Activated CD4-positive, alpha-beta T cell treated with anti-CD3 and anti-CD28 coated beads, Interleukin-10, Interleukin-2, amounts not matched to agents 100 ng/mL and 50 ng/mL, durations not matched to agents 16 hours and 8 hours (primary cell): ENCODE results near the gene PI16.
"Not testable (repeated sequence)": the region's sequence is repeated elsewhere in the genome, so short reads cannot be mapped to it uniquely, and the experiment has no call there.

ENCODE experiments used
- DNase-seq: peaks from one replicate; pipeline ENCODE4 v3.0.0-alpha.2; 2020

Gene PI16

GRCh38 chr6:36929152-36929551, 25.4 kb upstream of the PI16 start:
- no peak for DNase-seq

DNA sequence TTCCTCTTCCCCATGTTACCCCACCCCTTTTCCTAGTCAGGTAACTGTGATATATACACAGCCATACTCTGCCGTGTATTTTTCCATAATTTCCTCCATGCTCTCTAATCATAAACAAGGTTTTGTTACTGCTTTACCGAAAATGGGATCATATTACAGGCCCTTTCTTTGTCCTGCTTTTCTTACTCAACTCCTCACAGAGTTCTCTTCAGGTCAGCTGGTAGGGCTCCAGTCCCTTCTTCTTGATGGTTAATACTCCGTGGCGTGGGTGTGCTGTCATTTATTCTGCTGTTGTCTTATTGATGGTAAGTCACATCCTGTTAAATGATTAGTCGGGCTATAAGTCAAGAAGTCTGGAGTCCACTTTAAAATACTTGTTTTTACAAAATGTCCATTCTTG, 24.9 kb upstream of the PI16 start:
- no peak for DNase-seq

- no peak for DNase-seq
Measured at GRCh38 chr6:36930483-36930882, 24.1 kb upstream of the PI16 start.

DNA sequence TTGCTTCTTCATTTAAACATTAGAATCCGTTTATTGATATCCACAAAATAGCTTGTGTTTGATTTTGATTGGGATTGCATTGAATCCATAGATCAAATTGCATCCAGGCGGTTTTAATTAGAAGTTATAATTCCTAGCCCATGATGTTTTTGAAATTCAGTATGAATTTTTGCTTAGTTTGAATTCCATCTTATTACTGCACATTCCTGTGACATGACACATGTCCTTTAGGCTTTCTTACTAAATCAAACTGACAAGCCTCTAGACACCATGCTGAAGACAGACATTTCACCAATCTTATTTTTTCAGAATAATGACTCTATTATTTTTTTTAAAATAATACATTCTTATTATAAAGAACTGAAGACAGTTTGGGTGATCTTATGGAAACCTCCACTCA, 21.4 kb upstream of the PI16 start:
- DNase-seq, result no peak

GRCh38 chr6:36933519-36933918, 21.0 kb upstream of the PI16 start:
- DNase-seq, result no peak

GRCh38 chr6:36934901-36935300, 19.6 kb upstream of the PI16 start:
- DNase-seq, result no peak

- DNase-seq, result no peak
Measured at GRCh38 chr6:36936824-36937223, 17.7 kb upstream of the PI16 start.

DNA sequence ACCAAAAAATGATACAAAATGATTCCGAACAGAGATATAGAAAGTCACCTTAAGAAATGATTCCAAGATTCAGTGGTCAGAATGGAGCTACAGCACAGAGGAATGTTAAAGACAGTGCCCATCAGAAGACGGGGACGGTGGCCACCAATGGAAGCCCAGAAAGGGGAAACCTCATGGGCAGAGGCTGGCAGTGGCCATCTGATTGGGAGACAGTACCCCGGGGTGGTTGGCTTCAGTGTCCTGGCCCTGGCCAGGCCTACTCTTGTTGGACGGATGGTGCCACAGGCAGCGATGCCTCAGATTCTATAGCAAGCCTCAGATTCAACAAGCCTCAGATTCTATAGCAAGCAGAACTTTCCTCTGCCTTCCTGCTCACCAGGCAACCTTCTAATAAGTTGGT, 16.6 kb upstream of the PI16 start:
- DNase-seq, result no peak

DNA sequence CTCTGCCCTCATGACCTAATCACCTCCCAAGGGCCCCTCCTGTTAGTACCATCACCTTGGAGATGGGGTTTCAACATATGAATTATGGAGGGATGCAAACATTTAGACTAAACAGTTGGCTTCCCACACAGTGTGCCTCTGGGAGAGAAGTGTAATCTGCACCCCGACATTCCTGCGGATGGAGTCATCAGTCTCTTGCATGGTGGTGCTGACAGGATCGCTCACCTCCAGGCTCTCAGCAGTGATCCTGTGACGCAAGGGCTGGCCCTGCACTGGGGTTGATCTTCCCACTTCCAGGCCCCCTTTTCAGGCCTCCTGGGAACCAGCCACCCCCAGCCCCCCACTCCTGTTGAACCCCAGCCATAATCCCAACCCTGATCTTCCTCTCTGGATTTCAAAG, 16.0 kb upstream of the PI16 start:
- no peak for DNase-seq

DNA sequence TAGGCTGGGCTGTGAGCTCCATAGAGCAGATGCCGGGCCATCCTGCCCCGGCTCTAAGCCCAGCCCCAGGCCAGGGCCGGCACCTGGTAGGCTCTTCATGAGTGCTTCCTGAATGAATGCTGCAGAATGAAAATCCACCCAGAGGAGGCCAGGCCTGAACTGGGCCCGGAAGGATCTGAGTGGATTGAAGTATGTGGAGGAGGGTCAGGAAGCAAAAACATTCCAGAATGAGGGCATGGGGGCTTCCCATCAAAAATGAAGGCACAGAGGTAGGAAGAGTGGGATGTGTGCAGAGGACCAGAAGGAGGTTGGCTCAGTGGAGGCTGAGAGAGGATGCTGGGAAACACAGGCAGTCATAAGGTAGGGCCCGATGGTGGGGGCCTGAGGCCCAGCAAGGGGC, 15.5 kb upstream of the PI16 start:
- DNase-seq, result not testable (repeated sequence)

DNA sequence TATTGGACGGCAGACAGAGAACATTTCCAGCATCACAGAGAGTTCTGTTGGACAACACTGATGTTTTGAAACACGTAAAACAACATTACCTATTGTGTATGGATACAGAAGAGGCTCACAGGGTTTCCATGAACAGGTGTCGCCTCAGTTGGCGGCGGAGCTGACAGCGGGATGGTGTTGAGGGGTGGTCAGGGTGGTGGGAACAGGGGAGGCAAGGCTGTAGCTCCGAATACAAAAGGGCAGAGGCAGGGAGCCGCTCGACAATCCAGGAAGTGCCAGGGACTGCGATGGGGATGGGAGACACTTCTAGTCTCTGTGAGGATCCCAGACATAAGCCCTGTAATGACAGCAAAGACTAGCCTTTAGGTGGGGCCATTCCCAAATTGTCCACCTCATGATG, 14.5 kb upstream of the PI16 start:
- no peak for DNase-seq

GRCh38 chr6:36941561-36941960, 13.0 kb upstream of the PI16 start:
- DNase-seq, result not testable (repeated sequence)

DNA sequence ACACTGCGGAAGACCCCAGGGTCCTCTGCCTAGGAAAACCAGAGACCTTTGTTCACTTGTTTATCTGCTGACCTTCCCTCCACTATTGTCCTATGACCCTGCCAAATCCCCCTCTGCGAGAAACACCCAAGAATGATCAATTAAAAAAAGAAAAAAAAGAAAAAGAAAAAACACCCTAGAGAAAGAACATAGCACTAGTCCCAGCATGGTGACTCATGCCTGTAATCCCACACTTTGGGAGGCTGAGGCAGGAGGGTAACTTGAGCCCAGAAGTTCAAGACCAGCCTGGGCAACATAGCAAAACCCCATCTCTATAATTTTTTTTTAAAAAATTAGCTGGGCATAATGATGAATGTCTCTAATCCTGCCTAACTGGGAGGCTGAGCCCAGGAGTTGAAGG, 12.2 kb upstream of the PI16 start:
- not testable (repeated sequence) for DNase-seq

- no peak for DNase-seq
Measured at GRCh38 chr6:36944650-36945049, 9.9 kb upstream of the PI16 start.

- no peak for DNase-seq
Measured at GRCh38 chr6:36945301-36945700, 9.2 kb upstream of the PI16 start.

- DNase-seq, result no peak
Measured at GRCh38 chr6:36946526-36946925, 8.0 kb upstream of the PI16 start.

GRCh38 chr6:36947570-36948351, 6.8 kb upstream of the PI16 start:
- peak; percentile 54 for DNase-seq

- DNase-seq, result not testable (repeated sequence)
Measured at GRCh38 chr6:36949076-36949475, 5.5 kb upstream of the PI16 start.

GRCh38 chr6:36949636-36950035, 4.9 kb upstream of the PI16 start:
- DNase-seq, result no peak

DNA sequence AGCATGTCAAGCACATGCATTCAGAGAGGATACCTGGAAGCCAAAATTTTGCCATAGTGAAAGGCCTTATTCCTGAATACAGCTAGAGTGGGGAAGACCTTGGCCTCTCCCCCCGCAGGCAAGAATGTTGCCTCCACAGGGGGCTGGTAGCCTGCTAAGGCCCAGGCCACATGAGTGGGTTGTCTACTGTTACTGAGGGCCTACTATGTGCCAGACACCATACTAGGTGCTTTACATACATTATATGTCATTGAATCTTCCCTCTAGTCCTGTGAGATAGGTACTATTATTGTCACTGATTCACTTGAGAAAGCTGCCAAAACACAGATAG, 642 bp upstream of the PI16 start:
- DNase-seq, result no peak

DNA sequence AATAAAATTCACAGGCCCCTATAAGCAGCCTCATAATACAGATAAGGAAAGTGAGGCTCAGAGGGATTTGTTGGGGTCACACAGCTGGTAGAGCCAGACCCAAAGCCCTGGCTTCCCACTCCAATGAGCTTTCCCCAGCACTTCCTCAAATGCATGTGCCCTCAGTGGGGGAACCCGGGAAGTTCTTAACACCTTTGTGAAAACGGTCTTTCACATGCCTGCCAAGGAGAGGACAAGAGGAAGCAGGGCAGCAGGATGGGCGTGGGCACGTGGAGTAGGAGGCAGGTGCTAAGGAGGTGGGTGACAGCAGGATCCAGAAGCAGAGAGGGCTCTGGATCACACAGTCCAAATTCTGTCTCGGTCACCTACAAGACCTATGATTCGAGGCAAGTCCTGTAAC, 598 bp downstream of the PI16 start:
- DNase-seq, result no peak

- DNase-seq, result no peak
Measured at GRCh38 chr6:36955671-36956445, 1.3 kb downstream of the PI16 start.

GRCh38 chr6:36956446-36956820, 1.9 kb downstream of the PI16 start:
- DNase-seq, result no peak

GRCh38 chr6:36957773-36958271, 3.3 kb downstream of the PI16 start:
- DNase-seq, result no peak
